K562 (cell line): ENCODE results near the gene AUNIP. TPM values are rescaled to one million over a fixed set of nuclear protein-coding genes. Genes with fewer than 3 reads are reported as not detected.

Experiments used
- polyA plus RNA-seq, 8 experiments: library from polyadenylated mRNA; depleted of rRNA in 4 of 8; stranded (reverse) in 5 of 8; unstranded in 3 of 8; fragments of >200 nt; fragmentation: Nextera tagmentation in 2 of 8; fragmentation: Illumina TruSeq in 1 of 8; extraction: Ambion mirVana in 2 of 8; extraction: Trizol in 1 of 8; gene quantifications; 2 replicates each; pipeline versions ENCODE4 v1.2.1 to v1.2.3, GENCODE V29; 2011 to 2014; ENCODE audit warnings: inconsistent platforms in 1 of 8, missing spikeins in 1 of 8
- total RNA-seq, 7 experiments: library from RNA; depleted of rRNA in 6 of 7; stranded (reverse); fragments of >200 nt in 6 of 7; fragmentation: Illumina TruSeq in 2 of 7; extraction: Trizol in 2 of 7; gene quantifications; 2 replicates each; pipeline versions ENCODE4 v1.2.1 to v1.2.3, GENCODE V29; 2011 to 2021; ENCODE audit warnings: low replicate concordance in 1 of 7
- TF ChIP-seq, protein P1 (sequence below): fragments of 450-650 bp; IDR thresholded peaks from 2 replicates; pipeline ENCODE4 v1.6.1; 2016; ENCODE audit warnings: low read depth

The AUNIP gene
- total and polyA plus RNA-seq, 9 of the 15 experiments (the other 6 are each of a cell fraction or from before 2014, with no cell fraction given) = 12.1 to 53.8 (median 47.1) TPM

DNA sequence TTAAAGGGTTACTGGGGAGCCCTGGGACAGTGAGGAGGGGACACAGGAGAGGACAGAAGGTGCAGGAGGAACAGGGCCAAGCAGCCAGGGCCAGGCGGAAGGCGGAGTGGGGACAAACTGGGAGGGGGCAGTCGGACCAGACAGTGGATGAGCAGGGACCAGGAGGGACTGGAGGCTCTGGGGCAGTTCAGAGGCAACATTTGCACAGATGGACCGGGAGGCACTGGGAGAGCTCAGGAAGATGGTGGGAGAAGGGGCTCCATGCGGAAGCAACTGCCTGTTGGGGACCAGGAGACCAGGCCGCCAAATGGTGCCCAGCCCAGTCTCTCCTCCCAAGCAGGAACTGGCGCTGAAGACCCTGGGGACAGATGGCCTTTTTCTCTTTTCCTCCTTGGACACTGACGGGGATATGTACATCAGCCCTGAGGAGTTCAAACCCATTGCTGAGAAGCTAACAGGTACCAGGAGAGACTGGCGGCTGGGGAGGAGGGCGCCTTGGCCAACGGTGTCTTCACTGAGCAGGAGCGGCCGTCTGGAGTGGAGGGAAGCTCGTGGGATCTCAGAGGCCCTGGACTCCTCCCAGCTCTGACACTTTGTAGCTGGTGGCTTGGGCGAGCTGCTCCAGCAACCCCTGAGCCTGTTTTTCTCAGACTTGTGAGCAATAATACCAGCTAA is 58.4 kb downstream of the AUNIP start (continued):
- TF ChIP-seq, protein P1, sequence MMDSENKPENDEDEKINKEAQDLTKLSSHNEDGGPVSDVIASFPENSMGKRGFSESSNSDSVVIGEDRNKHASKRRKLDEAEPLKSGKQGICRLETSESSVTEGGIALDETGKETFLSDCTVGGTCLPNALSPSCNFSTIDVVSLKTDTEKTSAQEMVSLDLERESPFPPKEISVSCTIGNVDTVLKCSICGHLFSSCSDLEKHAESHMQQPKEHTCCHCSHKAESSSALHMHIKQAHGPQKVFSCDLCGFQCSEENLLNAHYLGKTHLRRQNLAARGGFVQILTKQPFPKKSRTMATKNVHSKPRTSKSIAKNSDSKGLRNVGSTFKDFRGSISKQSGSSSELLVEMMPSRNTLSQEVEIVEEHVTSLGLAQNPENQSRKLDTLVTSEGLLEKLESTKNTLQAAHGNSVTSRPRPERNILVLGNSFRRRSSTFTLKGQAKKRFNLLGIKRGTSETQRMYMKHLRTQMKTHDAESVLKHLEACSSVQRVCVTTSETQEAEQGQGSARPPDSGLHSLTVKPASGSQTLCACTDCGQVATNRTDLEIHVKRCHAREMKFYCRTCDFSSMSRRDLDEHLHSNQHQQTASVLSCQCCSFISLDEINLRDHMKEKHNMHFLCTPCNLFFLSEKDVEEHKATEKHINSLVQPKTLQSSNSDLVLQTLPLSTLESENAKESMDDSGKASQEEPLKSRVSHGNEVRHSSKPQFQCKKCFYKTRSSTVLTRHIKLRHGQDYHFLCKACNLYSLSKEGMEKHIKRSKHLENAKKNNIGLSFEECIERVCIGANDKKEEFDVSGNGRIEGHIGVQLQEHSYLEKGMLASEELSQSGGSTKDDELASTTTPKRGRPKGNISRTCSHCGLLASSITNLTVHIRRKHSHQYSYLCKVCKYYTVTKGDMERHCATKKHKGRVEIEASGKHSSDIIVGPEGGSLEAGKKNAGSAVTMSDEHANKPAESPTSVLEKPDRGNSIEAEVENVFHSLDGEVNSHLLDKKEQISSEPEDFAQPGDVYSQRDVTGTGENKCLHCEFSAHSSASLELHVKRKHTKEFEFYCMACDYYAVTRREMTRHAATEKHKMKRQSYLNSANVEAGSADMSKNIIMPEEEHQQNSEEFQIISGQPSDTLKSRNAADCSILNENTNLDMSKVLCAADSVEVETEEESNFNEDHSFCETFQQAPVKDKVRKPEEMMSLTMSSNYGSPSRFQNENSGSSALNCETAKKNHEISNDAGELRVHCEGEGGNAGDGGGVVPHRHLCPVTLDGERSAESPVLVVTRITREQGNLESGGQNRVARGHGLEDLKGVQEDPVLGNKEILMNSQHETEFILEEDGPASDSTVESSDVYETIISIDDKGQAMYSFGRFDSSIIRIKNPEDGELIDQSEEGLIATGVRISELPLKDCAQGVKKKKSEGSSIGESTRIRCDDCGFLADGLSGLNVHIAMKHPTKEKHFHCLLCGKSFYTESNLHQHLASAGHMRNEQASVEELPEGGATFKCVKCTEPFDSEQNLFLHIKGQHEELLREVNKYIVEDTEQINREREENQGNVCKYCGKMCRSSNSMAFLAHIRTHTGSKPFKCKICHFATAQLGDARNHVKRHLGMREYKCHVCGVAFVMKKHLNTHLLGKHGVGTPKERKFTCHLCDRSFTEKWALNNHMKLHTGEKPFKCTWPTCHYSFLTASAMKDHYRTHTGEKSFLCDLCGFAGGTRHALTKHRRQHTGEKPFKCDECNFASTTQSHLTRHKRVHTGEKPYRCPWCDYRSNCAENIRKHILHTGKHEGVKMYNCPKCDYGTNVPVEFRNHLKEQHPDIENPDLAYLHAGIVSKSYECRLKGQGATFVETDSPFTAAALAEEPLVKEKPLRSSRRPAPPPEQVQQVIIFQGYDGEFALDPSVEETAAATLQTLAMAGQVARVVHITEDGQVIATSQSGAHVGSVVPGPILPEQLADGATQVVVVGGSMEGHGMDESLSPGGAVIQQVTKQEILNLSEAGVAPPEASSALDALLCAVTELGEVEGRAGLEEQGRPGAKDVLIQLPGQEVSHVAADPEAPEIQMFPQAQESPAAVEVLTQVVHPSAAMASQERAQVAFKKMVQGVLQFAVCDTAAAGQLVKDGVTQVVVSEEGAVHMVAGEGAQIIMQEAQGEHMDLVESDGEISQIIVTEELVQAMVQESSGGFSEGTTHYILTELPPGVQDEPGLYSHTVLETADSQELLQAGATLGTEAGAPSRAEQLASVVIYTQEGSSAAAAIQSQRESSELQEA = no peak
